MV-4-11 (cell line): Measurements from ENCODE around the gene USP36.
"Not testable (repeated sequence)": the region's sequence is repeated elsewhere in the genome, so short reads cannot be mapped to it uniquely, and the experiment has no call there.

ENCODE experiments used
- DNase-seq: peaks from one replicate; lab custom pipeline; 2025; lab: John Stamatoyannopoulos, UW

The USP36 gene

GRCh38 chr17:78840780-78841611, at the start of gene USP36:
TSS of gene USP36 (minus strand) at chr17:78840814. CDS start at chr17:78836363, 4,451 bp downstream.
- peak; percentile 99 for DNase-seq

- not testable (repeated sequence) for DNase-seq
These were observed 49.5 kb upstream of the USP36 start for GRCh38 chr17:78890096-78890495.

GRCh38 chr17:78889531-78889930, 48.9 kb upstream of the USP36 start:
- DNase-seq, result peak; percentile 76

DNA sequence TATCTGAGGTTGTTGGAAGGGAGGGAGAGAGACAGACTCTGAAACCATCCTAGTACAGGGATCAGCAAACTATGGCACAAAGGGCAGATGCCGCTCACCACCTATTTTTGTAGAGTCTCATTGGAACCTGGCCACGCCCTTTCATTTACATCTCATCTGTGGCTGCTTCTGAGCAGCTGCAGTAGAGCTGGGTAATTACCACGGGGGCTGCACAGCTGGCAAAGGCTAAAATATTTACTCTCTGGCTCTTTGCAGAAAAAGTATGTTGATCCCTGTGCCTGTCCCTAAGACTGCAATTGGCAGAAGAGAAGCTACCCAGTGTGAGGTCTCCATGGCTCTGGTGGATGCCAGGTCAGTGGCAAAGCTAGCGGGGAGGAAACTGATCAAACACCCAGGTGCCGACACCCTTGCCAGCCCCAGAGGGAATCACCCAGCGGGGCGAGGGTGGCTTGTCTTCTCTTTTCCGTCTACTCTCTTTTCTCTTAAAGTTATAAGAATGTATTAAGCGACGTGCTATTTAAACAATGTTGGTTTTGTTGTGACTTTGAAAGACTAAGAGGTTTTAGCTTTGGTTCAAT, 48.4 kb upstream of the USP36 start:
- DNase-seq, result no peak

- DNase-seq, result no peak
These were observed 46.3 kb upstream of the USP36 start for GRCh38 chr17:78886954-78887353.

- no peak for DNase-seq
These were observed 45.3 kb upstream of the USP36 start for GRCh38 chr17:78885956-78886355.

GRCh38 chr17:78884876-78885667, 44.5 kb upstream of the USP36 start:
- DNase-seq, result no peak

- no peak for DNase-seq
These were observed 43.7 kb upstream of the USP36 start for GRCh38 chr17:78884148-78884825.

DNA sequence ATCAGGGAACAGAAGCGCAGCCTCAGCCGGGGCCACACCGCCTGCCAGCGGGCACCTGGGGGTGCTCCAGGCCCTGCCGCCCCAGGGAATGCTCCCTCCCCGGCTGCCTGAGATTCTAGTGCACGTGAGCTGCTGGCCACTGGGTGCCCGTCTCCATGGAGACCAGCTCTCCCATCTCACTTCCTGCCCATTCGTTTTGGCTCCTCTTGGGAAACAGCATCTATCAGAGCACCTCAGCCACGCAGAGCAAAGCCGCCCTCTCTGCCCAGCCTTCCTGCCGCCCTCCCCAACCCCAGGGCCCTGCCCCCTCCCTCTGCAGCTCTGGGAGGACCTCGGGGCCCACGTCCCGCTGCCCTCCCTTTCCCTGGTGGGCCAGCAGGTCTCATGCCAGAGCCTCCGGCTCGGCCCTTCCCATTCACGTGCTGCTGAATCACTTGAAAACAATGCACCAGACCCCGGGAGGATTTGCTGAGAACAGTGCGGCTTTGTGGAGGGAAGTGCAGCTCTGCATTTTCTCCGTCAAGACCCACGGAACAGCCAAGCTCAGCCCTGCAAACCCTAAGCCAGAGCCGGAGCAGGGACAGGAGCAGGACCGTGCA, 43.0 kb upstream of the USP36 start:
- DNase-seq, result peak; percentile 73

- peak; percentile 66 for DNase-seq
These were observed 42.5 kb upstream of the USP36 start for GRCh38 chr17:78883089-78883532.

GRCh38 chr17:78882540-78883088, 42.0 kb upstream of the USP36 start:
- DNase-seq, result no peak

- peak; percentile 71 for DNase-seq
These were observed 39.1 kb upstream of the USP36 start for GRCh38 chr17:78879635-78880186.

DNA sequence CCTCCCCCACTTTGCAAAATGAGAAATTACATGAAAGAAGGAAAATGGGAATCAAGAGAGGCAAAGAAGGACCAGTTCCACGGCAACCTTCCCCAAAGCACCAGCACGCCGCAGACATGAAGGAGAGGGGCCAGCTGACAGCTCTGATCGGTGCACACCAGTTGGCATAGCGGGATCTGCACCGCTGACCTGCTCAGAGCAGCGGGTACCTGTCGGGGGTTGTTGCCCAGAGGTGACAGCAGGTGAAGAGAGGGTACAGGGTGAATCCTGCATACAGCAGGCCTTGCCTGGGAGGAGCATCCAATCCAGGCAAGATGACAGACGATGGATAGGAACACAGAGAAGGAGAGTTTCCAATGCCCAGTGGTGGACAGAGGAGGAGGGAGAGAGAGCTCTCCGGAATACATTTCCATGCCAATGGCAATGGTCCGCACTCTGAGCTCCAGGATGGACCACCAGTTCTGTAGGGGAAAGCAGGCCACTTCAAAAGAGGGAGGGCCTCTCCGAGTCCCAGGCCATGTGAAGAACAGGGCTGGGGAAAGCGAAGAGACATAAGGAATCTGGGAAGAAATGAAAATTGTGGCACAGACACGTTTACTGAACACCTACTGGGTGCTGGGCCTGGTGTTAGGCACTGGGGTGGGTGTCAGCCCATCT, 38.4 kb upstream of the USP36 start:
- DNase-seq, result no peak

- no peak for DNase-seq
These were observed 37.6 kb upstream of the USP36 start for GRCh38 chr17:78878261-78878660.

DNA sequence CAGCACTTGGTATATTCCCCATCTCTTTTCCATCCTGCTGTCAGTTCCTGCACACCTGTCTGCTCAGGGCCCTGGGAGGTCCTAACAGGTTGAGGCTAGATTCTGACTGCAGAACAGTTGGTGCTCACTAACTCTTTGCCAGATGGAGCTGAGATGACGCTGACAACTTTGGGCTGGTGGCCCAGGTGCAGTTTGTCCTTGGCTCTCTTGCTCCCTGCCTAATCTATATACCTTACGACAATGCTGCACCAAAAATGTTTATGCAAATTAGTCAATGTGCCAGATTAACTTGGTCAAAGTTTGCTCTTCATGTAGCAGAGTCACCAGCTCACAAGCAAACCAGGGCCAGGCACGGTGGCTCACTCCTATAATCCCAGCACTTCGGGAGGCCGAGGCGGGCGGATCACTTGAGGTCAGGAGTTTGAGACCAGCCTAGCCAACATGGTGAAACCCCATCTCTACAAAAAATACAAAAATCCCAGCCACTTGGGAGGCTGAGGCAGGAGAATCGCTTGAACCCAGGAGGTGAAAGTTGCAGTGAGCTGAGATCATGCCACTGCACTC, 36.4 kb upstream of the USP36 start:
- DNase-seq, result not testable (repeated sequence)

DNA sequence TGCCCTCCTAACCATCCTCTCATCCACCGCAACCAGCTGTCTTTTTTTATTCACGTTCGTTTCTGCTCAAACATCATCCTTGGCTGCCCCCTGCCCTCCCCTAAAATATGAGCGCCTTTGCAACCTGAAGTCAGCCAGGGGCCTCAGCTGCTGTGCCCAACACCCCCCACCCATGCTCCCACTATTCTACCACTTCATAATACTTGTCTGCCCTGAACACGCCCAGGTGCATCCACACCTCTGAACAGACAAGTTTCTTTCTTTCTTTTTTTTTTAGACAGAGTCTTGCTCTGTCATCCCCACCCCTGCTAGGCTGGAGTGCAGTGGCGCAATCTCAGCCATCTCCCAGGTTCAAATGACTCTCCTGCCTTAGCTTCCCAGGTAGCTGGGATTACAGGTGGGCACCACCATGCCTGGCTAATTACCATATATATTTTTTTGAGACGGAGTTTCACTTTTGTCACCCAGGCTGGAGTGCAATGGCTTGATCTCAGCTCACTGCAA, 35.5 kb upstream of the USP36 start:
- no peak for DNase-seq

- DNase-seq, result peak; percentile 53
These were observed 34.9 kb upstream of the USP36 start for GRCh38 chr17:78875363-78876093.

- DNase-seq, result no peak
These were observed 33.1 kb upstream of the USP36 start for GRCh38 chr17:78873519-78874340.
